Measurements from ENCODE around the gene LRCH3.

DNA sequence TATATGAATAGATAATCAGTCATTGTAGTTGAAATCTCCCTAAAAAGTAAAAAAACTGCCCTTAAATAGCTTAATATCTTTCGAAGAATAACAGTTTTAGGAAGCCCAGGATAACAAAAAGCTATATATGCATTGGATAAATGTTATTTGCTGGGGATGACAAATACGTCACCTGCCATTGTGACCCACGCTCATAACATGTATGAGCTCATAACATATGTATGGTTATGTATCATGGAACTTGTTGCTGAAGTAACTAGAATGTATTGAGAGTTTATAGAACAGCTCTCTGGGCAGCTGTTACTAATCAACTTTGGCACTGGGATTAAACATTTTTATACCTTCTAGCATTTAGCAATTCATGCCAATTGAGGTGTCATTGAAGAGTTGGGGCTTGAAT, 1.7 kb upstream of the LRCH3 start:
- TF ChIP-seq MXD4 (CRISPR knock-in tag; IDR thresholded peaks at IDR 0.05; ENCODE audit: borderline replicate concordance) (no peak), NFE2L1 (CRISPR knock-in tag; IDR thresholded peaks at IDR 0.05) (no peak), FOXJ3 (CRISPR knock-in tag; IDR thresholded peaks at IDR 0.05; ENCODE audit: borderline replicate concordance) (no peak), EMX1 (CRISPR knock-in tag; IDR thresholded peaks at IDR 0.05) (no peak), SP1 (CRISPR knock-in tag; conservative IDR thresholded peaks at IDR 0.05) (no peak), NR1H2 (CRISPR knock-in tag; IDR thresholded peaks at IDR 0.05) (no peak)
- TF ChIP-seq, protein P1, sequence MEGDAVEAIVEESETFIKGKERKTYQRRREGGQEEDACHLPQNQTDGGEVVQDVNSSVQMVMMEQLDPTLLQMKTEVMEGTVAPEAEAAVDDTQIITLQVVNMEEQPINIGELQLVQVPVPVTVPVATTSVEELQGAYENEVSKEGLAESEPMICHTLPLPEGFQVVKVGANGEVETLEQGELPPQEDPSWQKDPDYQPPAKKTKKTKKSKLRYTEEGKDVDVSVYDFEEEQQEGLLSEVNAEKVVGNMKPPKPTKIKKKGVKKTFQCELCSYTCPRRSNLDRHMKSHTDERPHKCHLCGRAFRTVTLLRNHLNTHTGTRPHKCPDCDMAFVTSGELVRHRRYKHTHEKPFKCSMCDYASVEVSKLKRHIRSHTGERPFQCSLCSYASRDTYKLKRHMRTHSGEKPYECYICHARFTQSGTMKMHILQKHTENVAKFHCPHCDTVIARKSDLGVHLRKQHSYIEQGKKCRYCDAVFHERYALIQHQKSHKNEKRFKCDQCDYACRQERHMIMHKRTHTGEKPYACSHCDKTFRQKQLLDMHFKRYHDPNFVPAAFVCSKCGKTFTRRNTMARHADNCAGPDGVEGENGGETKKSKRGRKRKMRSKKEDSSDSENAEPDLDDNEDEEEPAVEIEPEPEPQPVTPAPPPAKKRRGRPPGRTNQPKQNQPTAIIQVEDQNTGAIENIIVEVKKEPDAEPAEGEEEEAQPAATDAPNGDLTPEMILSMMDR (IDR thresholded peaks at IDR 0.05): no peak
- TF ChIP-seq, protein P2, sequence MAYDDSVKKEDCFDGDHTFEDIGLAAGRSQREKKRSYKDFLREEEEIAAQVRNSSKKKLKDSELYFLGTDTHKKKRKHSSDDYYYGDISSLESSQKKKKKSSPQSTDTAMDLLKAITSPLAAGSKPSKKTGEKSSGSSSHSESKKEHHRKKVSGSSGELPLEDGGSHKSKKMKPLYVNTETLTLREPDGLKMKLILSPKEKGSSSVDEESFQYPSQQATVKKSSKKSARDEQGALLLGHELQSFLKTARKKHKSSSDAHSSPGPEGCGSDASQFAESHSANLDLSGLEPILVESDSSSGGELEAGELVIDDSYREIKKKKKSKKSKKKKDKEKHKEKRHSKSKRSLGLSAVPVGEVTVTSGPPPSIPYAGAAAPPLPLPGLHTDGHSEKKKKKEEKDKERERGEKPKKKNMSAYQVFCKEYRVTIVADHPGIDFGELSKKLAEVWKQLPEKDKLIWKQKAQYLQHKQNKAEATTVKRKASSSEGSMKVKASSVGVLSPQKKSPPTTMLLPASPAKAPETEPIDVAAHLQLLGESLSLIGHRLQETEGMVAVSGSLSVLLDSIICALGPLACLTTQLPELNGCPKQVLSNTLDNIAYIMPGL (CRISPR knock-in tag; IDR thresholded peaks at IDR 0.05): no peak

All from WTC11 (cell line).